NCI-H2171 treated with DMSO at 0.1 percent for 48 hours (cell line): ENCODE data around the gene NPEPPS.

Source experiments
- DNase-seq: peaks from one replicate; lab custom pipeline; 2025; lab: John Stamatoyannopoulos, UW

Gene NPEPPS

DNA sequence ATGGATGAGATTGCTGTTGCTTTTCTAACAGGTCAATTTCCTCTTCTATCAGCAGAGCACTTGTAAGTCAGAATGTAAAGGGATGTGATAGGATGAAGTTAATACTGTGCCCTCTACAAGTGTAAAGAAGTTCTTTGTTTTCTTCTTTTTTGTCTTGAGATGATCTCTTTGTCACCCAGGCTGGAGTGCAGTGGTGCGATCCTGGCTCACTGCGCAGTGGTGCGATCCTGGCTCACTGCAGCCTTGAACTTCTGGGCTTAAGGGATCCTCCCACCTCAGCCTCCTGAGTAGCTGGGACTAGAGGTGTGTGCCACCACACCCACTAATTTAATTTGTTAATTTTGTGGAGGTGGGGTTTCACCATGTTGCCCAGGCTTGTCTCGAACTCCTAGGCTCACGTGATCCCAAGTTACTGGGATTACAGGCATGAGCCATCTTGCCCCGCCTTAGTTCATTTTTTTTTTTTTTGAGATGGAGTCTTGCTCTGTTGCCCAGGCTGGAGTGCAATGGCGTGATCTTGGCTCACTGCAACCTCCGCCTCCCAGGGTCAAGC, 97.2 kb downstream of the NPEPPS start:
- DNase-seq: no peak

DNA sequence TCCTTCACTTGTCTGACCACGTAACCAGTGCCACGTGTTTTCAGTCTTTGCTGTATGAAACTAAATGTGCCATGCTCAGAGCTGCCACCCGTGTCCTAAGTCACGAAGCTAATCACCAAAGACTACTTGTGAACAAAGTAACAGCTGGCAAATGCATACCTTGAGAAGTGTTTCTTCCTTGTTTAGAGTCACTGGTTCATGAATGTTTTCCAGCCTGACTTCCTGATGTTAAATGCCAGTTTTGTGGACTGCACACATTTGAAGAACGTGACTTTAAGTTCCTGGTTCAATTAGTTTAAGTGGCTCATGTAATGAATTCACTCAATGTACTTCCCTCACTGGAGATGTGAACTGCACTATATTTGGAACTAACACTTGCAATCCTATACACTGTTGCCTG, 98.9 kb downstream of the NPEPPS start:
- no peak for DNase-seq

DNA sequence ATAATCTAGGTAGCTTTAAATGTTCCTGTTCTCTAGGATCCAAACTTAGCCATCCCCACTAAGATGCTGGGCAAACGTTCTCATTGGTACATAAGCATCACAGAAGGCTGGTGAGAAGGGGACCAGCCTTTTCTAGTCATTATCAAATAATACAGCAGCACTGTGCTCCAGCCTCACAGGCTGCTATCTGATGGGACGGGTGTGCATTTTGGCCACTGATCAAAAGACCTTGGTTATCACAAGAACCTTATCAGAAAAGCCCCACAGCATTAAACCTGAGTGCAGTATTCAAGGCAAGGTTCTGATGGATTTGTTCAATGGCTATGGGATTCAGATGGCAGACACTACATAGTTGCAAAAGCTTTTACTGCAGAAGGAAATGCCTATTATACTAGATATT, 99.7 kb downstream of the NPEPPS start:
- DNase-seq: no peak

DNA sequence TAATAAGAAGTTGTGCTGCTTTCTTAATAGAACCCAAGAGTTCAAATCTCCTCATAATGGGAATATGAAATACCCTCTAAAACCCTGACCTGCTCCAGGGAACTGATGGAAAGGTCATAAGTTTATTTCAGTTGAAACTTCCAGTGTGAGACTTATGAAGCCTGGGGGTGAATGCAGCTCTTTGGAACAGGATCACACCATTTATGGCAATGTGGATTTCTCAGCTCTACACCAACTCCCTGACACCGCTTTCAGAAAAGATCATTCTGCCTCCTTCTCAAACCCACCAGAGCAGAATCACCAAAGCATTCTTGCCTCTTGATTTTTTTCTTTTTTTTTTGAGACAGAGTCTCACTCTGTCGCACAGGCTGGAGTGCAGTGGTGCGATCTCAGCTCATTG, 102.1 kb downstream of the NPEPPS start:
- peak; percentile 7 for DNase-seq

DNA sequence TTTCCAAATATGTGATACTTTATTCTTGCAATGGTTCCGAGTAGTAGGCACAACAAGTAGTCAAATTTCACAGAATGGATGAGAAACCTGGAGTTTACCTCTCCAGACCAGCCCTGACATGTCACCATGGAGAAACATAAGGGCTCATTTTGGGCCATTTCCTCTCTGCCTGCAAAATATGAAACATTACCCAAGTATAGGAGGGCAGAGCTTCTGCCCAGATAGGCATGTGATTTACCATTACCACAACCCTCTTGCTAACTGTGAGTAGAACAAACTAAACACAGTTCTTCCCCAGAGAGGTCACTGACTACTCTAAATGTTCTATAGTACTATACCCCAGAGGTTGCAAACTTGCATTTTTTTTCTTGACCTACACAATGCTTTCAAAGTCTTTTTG, 103.1 kb downstream of the NPEPPS start:
- DNase-seq: peak; percentile 87

DNA sequence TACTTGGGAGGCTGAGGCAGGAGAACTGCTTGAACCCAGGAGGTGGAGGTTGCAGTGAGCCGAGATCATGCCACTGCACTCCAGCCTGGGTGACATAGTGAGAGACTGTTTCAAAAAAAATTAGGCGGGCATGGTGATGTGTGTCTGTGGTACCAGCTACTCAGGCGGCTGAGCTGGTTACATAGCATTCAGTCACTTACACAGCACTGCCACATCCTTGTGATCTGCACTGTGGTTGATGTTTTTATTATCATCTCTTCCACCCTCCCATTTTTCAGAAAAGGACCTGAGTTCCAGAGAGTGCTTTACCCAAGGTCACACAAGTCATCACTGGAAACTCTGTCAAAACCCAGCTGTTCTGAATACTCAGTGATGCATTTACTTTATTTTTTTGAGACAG, 104.0 kb downstream of the NPEPPS start:
- no peak for DNase-seq

DNA sequence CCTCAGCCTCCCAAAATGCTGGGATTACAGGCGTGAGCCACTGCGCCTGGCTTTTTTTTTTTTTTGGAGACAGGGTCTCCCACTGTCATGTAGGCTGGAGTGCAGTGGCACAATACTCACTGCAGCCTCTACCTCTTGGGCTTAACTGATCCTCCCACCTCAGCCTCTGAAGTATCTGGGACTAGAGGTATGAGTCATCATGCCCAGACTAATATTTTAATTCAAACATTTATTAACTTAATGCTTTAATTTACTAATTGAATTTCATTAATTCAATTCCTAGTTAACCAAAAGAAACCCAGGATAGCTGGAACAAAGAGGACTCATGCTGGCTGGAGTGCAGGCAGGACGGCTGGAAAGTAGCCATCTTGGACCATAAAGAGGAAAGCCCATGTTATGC, 104.8 kb downstream of the NPEPPS start:
- DNase-seq: no peak

DNA sequence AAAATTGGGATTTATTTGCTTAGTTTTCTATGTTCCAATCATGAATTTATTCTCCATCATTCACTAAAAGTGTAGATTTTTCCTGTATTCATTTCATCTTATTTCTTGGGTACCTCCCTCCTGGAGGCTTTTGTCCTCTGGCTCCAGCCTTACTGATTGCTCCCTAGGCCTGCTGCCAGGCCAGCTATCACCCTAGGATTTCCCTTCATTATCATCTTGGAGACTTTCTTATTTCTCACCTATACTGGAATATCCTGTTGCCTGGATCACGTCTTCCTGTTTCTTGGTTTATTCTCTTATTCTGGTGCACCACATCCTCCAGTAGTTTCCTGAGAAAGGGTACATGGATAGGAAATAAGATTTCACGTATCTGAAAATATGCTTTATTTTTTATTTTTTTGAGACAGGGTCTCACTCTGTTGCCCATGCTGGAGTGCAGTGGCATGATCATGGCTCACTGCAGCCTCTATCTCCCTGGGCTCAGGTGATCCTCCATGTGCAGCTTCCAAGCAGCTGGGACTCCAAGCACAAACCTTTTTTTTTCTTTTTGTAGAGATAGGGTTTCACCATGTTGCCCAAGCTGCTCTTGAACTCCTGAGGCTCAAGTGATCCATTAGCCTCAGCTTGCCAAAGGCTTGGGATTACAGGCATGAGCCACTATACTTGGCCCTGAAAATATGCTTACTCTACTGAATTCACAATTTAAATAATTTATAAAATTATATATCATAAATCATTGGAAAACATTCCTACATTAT, 105.5 kb downstream of the NPEPPS start:
- peak; percentile 95 for DNase-seq

DNA sequence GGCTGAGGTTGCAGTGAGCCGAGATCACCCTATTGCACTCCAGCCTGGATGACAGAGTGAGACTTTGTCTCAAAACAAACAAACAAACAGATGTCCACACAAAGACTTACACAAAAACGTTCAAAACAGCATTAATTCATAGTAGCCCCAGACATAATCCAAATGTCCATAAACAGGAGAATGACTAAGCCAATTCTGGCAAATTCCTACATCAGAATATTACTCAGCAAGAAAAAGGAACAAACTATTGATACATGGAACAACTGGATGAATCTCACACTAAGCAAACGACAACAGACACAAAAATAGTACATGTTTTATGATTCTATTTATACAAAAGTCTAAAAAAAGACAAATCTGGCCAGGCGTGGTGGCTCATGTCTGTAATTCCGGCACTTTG, 108.0 kb downstream of the NPEPPS start:
- DNase-seq: no peak

DNA sequence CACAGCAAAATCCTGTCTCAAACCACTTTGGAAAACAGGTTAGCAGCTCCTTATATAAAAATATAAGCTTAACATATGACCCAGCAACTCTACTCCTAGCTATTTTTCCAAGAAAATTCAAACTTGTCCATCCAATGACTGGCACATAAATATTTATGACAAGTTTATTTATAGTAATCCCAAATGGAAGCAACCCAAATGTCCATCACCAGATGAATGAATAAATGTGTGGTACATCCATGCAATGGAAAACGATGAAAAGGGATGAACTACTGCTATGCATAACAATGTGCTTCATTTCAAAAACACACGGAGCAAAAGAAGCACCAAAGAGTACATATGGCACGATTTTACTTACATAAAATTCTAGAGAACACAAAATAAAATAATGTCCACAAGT, 109.2 kb downstream of the NPEPPS start:
- DNase-seq: no peak

DNA sequence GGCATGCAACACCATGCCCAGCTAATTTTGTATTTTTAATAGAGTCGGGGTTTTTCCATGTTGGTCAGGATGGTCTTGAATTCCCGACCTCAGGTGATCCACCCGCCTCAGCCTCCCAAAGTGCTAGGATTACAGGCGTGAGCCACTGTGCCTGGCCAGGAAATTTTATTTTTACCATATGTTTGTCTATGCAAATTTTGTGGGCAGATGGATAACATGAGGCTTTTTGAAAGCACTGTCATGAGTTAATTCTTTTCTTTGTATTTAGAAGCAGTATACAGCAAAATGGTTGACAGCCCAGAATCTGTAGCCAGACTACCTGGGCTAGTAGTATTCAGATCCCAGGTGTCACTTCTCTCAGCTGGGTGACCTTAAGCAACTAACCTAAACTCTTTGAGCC, 110.3 kb downstream of the NPEPPS start:
- DNase-seq: no peak

DNA sequence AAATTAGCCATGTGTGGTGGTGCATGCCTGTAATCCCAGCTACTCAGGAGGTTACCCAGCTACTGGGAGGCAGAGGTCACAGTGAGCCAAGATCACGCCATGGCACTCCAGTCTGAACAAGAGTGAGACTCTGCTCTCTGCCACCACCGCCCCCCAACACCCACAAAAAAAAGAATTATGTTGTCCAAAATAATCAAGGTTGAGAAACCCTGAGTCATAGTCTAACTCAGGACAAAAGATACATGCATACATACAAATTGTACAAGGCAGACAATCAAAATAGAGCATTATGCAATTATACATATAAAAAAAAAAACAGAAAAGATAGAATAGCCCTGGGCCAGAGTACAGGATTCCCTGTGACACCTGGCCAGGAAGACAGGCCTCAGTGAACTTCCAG, 112.2 kb downstream of the NPEPPS start:
- no peak for DNase-seq

DNA sequence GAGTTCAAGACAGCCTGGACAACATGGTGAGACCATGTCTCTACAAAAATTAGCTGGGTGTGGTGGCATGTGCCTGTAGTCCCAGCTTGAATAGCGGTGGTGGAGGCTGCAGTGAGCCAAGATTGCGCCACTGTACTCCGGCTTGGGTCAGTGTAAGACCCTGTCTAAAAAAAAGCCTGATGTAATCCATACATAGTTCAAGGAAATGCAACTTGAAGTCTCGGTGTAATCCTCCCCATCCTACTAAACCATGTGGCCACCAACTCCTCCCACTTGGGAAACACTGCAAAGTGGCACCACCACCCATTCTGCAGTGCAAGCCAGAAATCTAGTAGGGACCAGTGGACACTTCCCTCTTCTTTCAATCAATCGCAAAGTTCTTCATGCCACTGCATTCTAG, 113.4 kb downstream of the NPEPPS start:
- no peak for DNase-seq

DNA sequence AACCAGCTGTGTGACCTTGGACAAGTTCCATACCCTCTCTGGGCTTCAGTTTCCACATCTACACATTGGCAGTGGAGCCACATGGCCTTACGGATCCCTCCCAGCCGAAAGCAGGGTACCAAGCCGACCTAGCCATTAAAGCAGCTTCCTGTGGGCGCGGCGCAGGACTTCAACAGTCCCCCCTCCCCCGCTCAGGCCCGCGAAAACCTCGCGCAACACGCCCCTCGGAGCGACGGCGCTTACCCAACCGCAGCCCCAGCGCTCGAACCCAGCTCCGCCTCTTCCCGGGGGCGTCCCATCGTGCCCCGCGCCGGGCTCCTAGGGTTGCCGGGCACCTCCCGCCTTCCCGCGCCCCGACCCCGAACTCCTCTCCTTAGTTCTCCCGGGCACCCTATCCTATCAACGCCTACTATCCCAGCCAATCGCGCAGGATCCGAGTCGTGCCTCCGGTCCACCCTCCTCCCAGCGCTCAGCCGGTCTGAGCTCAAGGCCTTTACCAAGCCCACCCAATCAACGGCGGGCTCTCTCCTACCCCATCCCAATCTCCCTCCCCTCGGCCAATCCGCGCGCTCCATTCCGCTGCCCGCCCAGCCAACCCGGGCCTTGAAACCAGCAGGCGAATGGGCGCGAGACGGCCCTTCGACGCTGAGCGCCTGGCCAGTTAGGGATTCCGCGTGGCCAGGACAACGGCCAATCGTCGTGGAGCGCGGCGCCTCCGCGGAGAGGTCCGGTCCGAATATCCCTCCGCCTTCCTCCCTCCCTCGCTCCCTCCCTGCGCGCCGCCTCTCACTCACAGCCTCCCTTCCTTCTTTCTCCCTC, 118.5 kb downstream of the NPEPPS start, which contains the start of gene KPNB1:
Gene KPNB1 (plus strand): TSS at position 767 of the 819 bp plus-strand sequence. CDS start 326 bp downstream, outside the sequence.
- peak; percentile 99 for DNase-seq

DNA sequence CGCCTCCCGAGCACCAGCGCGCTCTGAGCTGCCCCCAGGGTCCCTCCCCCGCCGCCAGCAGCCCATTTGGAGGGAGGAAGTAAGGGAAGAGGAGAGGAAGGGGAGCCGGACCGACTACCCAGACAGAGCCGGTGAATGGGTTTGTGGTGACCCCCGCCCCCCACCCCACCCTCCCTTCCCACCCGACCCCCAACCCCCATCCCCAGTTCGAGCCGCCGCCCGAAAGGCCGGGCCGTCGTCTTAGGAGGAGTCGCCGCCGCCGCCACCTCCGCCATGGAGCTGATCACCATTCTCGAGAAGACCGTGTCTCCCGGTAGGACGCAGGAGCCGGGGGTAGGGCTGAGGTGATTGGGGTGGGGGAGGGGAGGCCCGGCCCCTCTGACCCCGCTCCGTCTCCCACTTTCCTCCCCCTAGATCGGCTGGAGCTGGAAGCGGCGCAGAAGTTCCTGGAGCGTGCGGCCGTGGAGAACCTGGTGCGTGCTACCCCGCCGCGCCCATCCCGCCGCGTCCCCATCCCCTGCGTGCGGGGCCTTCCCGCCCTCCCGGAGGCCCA, 119.1 kb downstream of the NPEPPS start:
- DNase-seq: no peak

DNA sequence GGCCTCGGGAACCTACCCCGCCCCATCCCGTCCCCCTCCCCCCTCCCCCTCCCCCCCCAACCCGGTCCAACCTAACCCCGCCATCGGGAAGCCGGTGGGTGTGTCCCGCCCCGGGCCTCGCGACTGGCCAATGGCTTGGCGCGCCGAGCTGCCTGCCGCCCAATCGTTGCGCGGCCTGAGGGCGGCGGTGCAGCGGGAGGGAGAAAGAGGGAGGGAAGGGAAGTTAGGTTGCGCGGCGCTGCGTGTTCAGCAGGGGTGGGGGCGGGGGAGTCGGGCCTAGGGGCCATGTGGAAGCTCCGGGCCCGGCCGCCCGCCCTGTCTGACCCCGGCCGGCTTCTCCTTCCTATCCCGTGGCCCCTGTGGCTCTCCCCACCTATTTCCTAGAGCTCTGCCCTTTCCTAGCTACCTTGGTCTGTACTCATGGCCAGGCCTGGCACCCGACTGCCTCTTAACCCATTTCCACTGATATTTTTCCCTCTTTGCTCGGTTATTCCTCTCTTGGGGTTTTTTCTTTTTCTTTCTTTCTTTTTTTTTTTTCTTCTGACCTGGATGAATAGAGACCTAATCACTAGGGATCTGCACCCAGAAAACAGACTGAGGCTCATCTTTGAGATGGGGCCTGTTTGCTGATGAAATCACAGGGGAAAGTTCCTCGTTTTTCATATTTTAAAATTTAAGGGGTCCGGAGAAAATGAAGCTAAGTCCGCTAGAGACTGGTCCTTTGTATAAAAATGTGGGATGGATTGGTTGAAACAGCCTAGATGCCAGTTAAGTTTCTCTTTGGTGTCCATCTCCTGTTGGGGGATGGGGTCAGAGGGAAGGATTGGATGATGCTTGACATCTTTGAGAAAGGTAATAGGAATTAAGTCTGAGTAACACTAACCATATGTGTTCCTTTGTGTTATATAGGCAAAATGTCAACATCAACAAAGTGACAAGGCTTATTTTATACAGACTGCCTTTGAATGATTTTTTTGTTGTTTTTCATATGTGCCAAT, 119.9 kb downstream of the NPEPPS start:
- peak; percentile 94 for DNase-seq

DNA sequence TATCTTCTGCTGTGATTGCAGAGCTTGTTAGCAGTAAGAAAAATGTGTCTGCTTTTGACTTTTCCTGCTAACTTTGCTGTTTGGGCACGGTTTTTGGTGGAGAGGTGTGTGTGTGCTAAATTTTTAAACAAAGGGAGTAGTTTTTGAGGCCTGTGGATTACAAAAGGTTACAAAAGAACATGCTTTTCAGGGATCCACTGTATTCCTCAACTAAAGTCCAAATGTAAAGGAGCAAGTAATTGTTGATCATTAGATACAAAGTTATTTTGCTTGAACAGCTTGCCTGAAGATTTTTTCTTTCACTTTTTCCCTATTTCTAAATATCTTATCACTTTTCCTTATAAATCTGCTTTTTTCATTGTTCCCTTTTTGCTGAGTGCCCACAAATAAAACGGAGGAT, 120.8 kb downstream of the NPEPPS start:
- DNase-seq: no peak

DNA sequence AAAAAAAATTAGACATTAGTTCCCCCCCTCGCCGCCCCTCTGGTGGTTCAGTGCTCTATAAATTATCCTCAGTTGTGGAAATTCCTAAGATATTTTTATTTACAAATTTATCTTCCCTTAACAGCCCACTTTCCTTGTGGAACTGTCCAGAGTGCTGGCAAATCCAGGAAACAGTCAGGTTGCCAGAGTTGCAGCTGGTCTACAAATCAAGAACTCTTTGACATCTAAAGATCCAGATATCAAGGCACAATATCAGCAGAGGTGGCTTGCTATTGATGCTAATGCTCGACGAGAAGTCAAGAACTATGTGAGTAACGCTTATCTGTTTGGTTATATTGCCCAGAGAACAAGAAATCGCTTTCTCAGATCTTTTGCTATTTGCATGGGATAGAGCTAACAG, 121.7 kb downstream of the NPEPPS start:
- no peak for DNase-seq

DNA sequence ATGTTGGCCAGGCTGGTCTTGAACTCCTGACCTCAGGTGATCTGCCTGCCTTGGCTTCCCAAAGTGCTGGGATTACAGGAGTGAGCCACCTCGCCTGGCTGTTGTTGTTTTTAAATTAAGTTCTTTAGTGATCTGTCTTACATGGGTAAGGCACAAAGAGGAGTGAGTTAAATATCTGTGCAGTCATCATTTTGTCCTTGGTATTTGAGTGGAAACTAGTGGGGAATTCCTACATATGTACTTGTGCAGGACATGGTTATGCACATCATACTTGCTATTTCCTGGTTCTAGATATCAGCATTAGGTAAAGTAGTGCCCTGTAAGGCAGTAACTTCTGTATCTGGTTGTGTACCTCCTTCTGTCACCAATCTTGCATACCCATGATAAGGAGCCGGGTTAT, 122.5 kb downstream of the NPEPPS start:
- no peak for DNase-seq

DNA sequence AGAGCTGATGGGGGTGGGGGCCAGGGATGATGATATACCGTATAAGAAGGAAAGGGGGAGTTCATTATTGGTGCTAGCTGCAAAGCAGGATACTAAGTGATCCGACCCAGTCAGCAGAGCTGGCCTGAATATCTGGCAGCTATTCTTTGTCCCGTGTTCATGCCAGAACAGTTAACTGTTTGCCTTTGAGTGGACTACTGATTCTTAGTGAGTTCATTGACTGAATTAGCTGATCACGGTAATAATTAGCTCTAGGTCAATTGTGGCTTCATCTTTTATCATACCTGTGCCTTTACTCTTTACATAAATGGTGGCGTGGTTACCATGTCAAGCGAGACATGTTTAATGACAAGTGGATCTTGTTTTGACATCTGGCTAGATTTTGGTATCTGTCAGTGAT, 124.1 kb downstream of the NPEPPS start:
- DNase-seq: no peak

DNA sequence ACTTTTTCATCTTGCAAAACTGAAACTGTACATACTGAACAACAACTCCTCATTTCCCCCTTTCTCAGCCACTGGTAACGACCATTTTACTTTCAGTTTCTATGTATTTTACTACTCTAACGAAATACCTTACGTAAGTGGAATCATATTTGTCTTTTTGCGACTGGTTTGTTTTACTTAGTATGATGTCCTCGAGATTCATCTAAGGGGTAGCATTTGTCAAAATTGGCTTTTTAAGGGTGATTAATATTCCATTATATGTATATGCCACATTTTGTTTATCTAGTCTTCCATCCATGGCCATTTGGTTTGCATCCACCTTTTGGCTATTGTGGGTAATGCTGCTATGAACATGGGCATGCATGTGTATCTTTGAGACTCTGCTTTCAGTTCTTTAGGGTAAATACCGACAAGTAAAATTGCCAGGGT, 129.2 kb downstream of the NPEPPS start:
- DNase-seq: no peak
